ENCODE results near the gene ERC2.

The ERC2 gene

DNA sequence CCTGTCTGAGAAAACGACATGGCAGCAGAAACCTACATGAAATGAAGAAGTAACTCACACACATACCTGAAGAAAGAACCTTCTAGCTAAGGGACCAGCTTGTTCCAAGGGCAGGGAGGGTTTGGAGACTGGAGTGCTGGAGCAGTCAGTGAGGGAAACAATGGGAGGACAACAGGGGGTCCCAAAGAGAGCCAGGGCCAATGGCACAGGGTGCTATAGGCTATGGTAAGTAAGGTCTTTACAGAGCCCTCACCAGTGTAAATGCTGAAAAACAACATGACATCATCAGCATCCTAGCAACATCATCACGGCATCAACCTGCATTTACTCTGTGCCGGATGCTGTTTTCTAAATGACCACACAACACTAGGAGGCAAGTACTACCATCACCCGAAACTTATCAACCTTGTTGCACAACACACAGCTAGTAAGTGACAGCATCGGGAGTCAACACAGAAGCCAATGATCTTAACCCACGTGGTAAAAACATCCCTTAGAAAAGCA lies 531.7 kb downstream of the ERC2 start:
- H3K4me3 ChIP-seq (replicated peaks; ENCODE audit: low read depth, low read length): no peak overlapping the region
- TF ChIP-seq, protein P1, sequence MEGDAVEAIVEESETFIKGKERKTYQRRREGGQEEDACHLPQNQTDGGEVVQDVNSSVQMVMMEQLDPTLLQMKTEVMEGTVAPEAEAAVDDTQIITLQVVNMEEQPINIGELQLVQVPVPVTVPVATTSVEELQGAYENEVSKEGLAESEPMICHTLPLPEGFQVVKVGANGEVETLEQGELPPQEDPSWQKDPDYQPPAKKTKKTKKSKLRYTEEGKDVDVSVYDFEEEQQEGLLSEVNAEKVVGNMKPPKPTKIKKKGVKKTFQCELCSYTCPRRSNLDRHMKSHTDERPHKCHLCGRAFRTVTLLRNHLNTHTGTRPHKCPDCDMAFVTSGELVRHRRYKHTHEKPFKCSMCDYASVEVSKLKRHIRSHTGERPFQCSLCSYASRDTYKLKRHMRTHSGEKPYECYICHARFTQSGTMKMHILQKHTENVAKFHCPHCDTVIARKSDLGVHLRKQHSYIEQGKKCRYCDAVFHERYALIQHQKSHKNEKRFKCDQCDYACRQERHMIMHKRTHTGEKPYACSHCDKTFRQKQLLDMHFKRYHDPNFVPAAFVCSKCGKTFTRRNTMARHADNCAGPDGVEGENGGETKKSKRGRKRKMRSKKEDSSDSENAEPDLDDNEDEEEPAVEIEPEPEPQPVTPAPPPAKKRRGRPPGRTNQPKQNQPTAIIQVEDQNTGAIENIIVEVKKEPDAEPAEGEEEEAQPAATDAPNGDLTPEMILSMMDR (IDR thresholded peaks at IDR 0.05; ENCODE audit: low read depth, low read length, missing control alignments): no peak
- DNase-seq (ENCODE audit: extremely low read depth, low read depth): no peak

DNA sequence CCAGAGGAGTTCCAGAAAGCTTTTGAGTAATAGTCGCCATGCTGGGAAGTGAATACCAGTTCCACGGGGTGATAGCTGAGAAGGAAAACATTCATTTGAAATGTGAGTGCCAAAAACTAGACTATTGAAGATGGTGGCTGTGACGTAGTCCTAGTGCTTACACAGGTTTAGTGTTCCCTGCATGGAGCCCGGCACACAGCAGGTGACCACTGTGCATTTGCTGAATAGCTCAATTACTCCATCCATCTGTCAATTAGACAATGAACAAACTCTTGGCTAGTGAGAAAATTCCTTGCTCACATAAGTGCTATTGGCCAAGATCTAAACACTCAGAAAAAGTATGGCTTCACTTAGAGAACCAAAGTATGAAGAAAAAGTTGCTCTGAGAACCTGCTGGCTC lies 533.0 kb downstream of the ERC2 start:
- TF ChIP-seq, protein P1 (IDR thresholded peaks at IDR 0.05; ENCODE audit: low read depth, low read length, missing control alignments): no peak
- no peak overlapping the region for H3K4me3 ChIP-seq (replicated peaks; ENCODE audit: low read depth, low read length)
- DNase-seq (ENCODE audit: extremely low read depth, low read depth): no peak

DNA sequence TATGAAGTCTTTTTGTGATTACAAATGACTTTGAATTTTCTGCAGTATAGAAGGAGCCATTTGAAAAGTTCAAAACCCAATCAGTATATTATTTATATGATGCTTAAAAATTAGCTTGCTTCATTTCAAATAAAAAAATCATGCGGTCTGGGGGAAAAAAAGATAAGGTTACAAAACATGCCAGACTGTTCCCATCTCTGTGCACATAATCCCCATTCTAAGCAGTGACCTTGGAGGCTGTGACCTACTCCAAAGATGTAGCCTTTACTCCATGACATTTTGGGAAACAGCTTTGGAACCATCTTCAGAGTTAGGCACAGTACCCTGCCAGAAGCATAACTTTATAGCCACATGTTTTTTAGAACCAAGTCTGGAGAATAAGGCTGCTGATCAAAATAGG lies 533.5 kb downstream of the ERC2 start:
- TF ChIP-seq, protein P1 (IDR thresholded peaks at IDR 0.05; ENCODE audit: low read depth, low read length, missing control alignments): no peak
- DNase-seq (ENCODE audit: extremely low read depth, low read depth): no peak

DNA sequence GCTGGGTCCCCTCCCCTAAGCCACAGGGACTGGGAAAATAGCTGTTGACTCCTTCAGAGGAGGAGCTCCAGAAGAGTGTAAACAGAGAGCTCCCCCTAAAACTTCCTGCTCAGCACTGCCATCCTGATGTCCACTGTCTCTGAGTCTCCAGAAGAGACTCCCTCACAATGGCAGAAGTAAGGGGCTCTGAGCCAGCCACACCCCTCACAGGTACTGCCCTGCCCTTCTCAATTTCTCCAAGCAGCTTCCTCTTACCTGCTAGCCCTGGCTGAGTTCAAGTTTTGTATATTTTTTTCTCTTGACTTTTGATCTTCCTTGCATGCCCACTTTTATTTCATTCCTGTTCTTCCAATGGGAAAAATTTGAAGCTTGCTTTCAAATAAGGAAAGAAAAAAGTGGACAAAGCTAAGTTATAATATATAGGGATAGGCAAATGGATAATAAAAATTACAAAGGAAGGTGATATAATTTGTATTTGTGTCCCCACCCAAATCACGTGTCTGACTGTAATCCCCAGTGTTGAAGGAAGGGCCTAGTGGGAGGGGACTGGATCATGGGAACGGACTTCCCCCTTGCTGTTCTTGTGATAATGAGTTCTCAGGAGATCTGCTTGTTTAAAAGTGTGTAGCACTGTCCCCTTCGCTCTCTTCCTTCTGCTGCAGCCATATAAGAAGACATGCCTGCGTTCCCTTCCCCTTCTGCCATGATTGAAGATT lies 539.0 kb downstream of the ERC2 start:
- no peak for DNase-seq (ENCODE audit: extremely low read depth, low read depth)

More for the DNA sequence above, 533.5 kb downstream of the ERC2 start:
- H3K4me3 ChIP-seq (replicated peaks; ENCODE audit: low read depth, low read length): no peak overlapping the region

DNA sequence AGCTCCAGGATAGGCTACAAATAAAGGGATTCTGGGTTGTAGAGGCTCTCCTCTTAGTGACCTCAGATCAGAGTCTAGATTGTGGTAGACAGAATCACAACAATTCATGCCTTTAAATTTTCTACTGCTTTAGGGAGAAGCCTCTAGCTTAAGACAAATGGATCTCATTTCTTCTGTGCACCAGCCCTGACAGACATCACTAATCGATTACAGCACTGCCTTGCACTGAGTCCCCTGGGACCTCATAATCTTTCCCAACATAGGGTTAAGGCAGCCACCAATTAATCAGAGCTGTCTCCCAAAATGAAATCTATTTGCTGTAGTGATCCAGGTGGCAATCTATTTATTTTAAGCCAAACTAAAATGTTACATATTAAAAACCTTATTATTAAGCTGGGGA lies 544.6 kb downstream of the ERC2 start:
- TF ChIP-seq, protein P1 (IDR thresholded peaks at IDR 0.05; ENCODE audit: low read depth, low read length, missing control alignments): no peak

More for the DNA sequence above, 539.0 kb downstream of the ERC2 start:
- TF ChIP-seq, protein P1 (IDR thresholded peaks at IDR 0.05; ENCODE audit: low read depth, low read length, missing control alignments): no peak
- H3K4me3 ChIP-seq (replicated peaks; ENCODE audit: low read depth, low read length): no peak overlapping the region

DNA sequence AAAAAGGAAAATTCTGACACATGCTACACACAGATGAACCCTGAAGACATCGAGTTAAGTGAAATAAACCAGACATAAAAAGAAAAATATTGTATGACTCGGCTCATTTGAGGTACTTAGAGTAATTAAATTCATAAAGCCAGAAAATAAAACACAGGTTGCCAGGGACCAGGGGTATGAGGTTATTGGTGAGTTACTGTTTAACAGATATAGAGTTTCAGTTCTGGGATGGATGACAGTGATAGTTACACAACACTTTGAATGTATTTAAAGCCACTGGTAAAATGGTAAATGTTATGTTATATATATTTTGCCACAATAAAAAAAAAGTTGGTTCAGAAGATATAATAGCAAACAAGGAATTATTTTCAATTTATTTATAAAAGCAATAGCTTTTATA lies 545.1 kb downstream of the ERC2 start:
- no peak overlapping the region for H3K4me3 ChIP-seq (replicated peaks; ENCODE audit: low read depth, low read length)
- DNase-seq (ENCODE audit: extremely low read depth, low read depth): no peak
- TF ChIP-seq, protein P1 (IDR thresholded peaks at IDR 0.05; ENCODE audit: low read depth, low read length, missing control alignments): no peak

More for the DNA sequence above, 544.6 kb downstream of the ERC2 start:
- no peak for DNase-seq (ENCODE audit: extremely low read depth, low read depth)
- H3K4me3 ChIP-seq (replicated peaks; ENCODE audit: low read depth, low read length): no peak overlapping the region
